MCF 10A (cell line): Measurements from ENCODE around the gene BICD1. TPM values are rescaled to one million over a fixed set of nuclear protein-coding genes. Genes with fewer than 3 reads are reported as not detected.

ENCODE experiments used
- BruUV-seq: library from RNA; stranded (reverse); fragments of 400-500 nt; replicated peaks from 2 replicates; lab custom pipeline; 2021; lab: Mats Ljungman, UMichigan
- CTCF ChIA-PET: fragments of 300-600 bp; sonication (Branson Sonifier 250); formaldehyde crosslinking; extraction: SDS; loops from one replicate; lab custom pipeline; 2021; ENCODE audit warnings: antibody characterized with exemption, inconsistent platforms; lab: Yijun Ruan, JAX
- POLR2A ChIA-PET: fragments of 300-600, 350-650 bp; sonication (Branson Sonifier 250); formaldehyde crosslinking; extraction: SDS; loops from one replicate; lab custom pipeline; 2020; ENCODE audit warnings: antibody characterized with exemption, inconsistent platforms; lab: Yijun Ruan, JAX
- DNase-seq: peaks from one replicate; pipeline ENCODE4 v3.0.0-alpha.2; 2018; ENCODE audit not compliant: unreplicated experiment
- H3K27ac Mint-ChIP-seq: one replicate; pipeline ENCODE4 v1.8.0; 2022; ENCODE audit warnings: mild to moderate bottlenecking, low read depth, mixed read lengths; ENCODE audit not compliant: unreplicated experiment
- H3K27me3 Mint-ChIP-seq: one replicate; pipeline ENCODE4 v1.8.0; 2022; ENCODE audit warnings: mixed read lengths; ENCODE audit not compliant: insufficient read depth, unreplicated experiment
- H3K36me3 Mint-ChIP-seq: one replicate; pipeline ENCODE4 v1.8.0; 2022; ENCODE audit warnings: mild to moderate bottlenecking, moderate library complexity, mixed read lengths; ENCODE audit not compliant: insufficient read depth, unreplicated experiment
- H3K4me1 Mint-ChIP-seq: one replicate; pipeline ENCODE4 v1.8.0; 2022; ENCODE audit warnings: mixed read lengths; ENCODE audit not compliant: insufficient read depth, unreplicated experiment
- H3K4me3 Mint-ChIP-seq: one replicate; pipeline ENCODE4 v1.8.0; 2022; ENCODE audit warnings: mild to moderate bottlenecking, moderate library complexity, mixed read lengths; ENCODE audit not compliant: unreplicated experiment
- H3K9me3 Mint-ChIP-seq: one replicate; pipeline ENCODE4 v1.8.0; 2022; ENCODE audit warnings: mixed read lengths; ENCODE audit not compliant: unreplicated experiment
- CTCF ChIP-seq: fragments of 200-600 bp; IDR thresholded peaks from one replicate; pipeline ENCODE4 v1.8.0; 2022; ENCODE audit warnings: antibody characterized with exemption, mild to moderate bottlenecking; ENCODE audit not compliant: unreplicated experiment
- intact Hi-C: fragments of 100-400 bp; cut with micrococcal nuclease; formaldehyde crosslinking; loops from 2 replicates; pipeline ENCODE4 v1.14.1; 2022
- total RNA-seq: library from RNA; stranded (reverse); gene quantifications from 2 replicates; pipeline ENCODE4 v1.2.3, GENCODE V29; 2022

BICD1 gene
- total RNA-seq, 1 experiment from 2014 or later = 49.3 TPM

GRCh38 chr12:32063796-32064195 lies 42.9 kb upstream of the BICD1 start:
- Mint-ChIP-seq H3K4me1 (no peaks in the 10 kb centered on the region), H3K4me3 (no peak overlapping the region), H3K27me3 (no peaks in the 10 kb centered on the region), H3K9me3 (no peaks in the 10 kb centered on the region), H3K36me3 (no peaks in the 10 kb centered on the region), H3K27ac (no peak overlapping the region)
- CTCF ChIA-PET = interaction anchor here (0.6 to 4.1 kb wide), 10 partner anchors 13 to 411 kb away, joined by 3 to 16 read pairs (median 3); no protein-coding TSS in a partner anchor
- POLR2A ChIA-PET = interaction anchor here (0.9 to 1.4 kb wide), 4 partner anchors 10 to 382 kb away, joined by 3 to 5 read pairs (median 3); no protein-coding TSS in a partner anchor
- intact Hi-C loops = no loop called here
- DNase-seq = no peak
- BruUV-seq = no TSS peak
- TF ChIP-seq CTCF = no peak

DNA sequence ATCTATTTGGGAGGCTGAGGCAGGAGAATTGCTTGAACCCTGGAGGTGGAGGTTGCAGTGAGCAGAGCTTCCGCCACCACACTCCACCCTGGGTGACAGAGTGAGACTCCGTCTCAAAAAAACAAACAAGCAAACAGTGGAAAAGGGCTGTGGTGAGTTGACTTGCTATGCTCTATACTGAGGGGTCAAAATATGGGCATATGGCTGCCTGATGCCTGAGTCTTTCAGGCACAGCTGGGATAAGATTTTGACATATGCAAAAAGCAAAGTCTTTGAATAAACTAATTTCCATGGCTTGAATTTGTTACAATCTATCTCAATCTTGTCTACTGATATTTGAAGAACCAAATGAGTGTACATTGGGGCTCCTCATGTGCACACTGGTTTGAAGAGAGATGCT lies 40.4 kb upstream of the BICD1 start:
- ChIA-PET POLR2A (no interaction called here), CTCF (no interaction called here)
- Mint-ChIP-seq H3K27ac (no peak overlapping the region), H3K36me3 (no peaks in the 10 kb centered on the region), H3K4me1 (no peaks in the 10 kb centered on the region), H3K4me3 (no peak overlapping the region), H3K27me3 (no peaks in the 10 kb centered on the region), H3K9me3 (no peaks in the 10 kb centered on the region)
- no TSS peak for BruUV-seq
- intact Hi-C loops = no loop called here
- TF ChIP-seq CTCF = no peak
- no peak for DNase-seq

DNA sequence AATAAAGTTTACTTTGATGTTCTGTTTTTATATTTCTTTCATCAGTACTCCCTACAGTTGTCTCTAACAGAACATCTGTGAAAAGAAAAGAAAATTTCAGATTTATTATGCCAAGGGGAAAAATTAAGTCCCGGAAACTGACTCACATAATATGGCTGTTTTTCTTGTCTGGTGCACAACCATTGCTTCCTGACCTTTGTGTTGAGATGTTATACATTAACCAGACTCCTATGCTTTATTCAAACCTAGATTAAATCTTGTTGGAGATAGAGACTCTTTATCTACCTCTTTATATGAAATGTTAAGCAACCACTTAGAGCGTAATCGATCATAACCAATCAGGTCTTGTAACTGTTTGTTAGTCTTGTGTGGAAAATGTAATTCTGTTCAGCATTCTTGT lies 37.6 kb upstream of the BICD1 start:
- H3K36me3 Mint-ChIP-seq = no peaks in the 10 kb centered on the region
- CTCF ChIA-PET = interaction anchor here (0.6 to 1.7 kb wide), 4 partner anchors 9 to 410 kb away, joined by 3 to 6 read pairs (median 5); partner anchors contain the start of gene ETFBKMT
- no peak overlapping the region for H3K27ac Mint-ChIP-seq

DNA sequence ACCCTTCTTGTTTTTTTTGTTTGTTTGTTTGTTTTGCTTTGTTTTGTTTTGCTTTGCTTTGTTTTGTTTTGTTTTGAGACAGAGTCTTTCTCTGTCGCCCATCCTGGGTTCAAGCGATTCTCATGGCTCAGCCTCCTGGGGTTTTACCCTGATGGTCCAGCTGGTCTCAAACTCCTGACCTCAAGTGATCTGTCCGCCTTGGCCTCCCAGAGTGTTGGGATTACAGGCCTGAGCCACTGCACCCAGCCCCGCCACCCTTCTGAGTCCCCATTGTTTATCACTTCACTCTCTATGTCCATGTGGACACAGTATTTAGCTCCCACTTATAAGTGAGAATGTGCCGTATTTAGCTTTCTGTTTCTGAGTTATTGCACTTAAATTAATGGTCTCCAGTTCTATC lies 36.9 kb upstream of the BICD1 start:
- BruUV-seq = no TSS peak
- Mint-ChIP-seq H3K27me3 (no peaks in the 10 kb centered on the region), H3K27ac (no peak overlapping the region), H3K4me1 (no peaks in the 10 kb centered on the region), H3K36me3 (no peaks in the 10 kb centered on the region), H3K9me3 (no peaks in the 10 kb centered on the region), H3K4me3 (no peak overlapping the region)
- ChIA-PET CTCF (interaction anchor here (0.6 to 2.4 kb wide), 4 partner anchors 9 to 821 kb away, joined by 3 to 14 read pairs (median 6); partner anchors contain the start of gene ETFBKMT), POLR2A (interaction anchor here (0.6 kb wide), 1 partner anchor 221 kb away, joined by 3 read pairs; no protein-coding TSS in a partner anchor)
- intact Hi-C loops = no loop called here
- TF ChIP-seq CTCF = no peak
- DNase-seq = no peak

More for the DNA sequence above, 37.6 kb upstream of the BICD1 start:
- intact Hi-C loops = no loop called here
- H3K9me3 Mint-ChIP-seq = no peaks in the 10 kb centered on the region
- no TSS peak for BruUV-seq
- DNase-seq = no peak
- TF ChIP-seq CTCF = no peak
- POLR2A ChIA-PET = no interaction called here
- no peaks in the 10 kb centered on the region for H3K27me3 Mint-ChIP-seq
- H3K4me1 Mint-ChIP-seq = no peaks in the 10 kb centered on the region
- no peak overlapping the region for H3K4me3 Mint-ChIP-seq
